ENCODE measurements around the gene PLN. TPM values are rescaled to one million over a fixed set of nuclear protein-coding genes. Genes with fewer than 3 reads are reported as not detected.
A peak's percentile ranks its signal among the peaks of the same experiment; 100 is the strongest.

Gene PLN
- total RNA-seq, 1 donor from 2014 or later = not detected

GRCh38 chr6:118546880-118547218, 1.2 kb upstream of the PLN start:
- no peak for DNase-seq (ENCODE audit: low read depth)
- Histone ChIP-seq H3K27me3 (ENCODE audit: control insufficient read depth, insufficient read depth, low read length) (no peaks in the 10 kb centered on the region), H3K36me3 (ENCODE audit: control insufficient read depth, insufficient read depth, low read length) (no peaks in the 10 kb centered on the region), H3K4me3 (ENCODE audit: low read depth, low read length) (no peak overlapping the region)
- TF ChIP-seq CTCF (IDR thresholded peaks at IDR 0.05; ENCODE audit: insufficient read depth, low read length, poor library complexity, severe bottlenecking) = no peak

GRCh38 chr6:118548613-118549012, 517 bp downstream of the PLN start:
- TF ChIP-seq CTCF (IDR thresholded peaks at IDR 0.05; ENCODE audit: insufficient read depth, low read length, poor library complexity, severe bottlenecking) = no peak
- H3K4me3 ChIP-seq (ENCODE audit: low read depth, low read length) = no peak overlapping the region
- no peak for DNase-seq (ENCODE audit: low read depth)
- no peaks in the 10 kb centered on the region for H3K27me3 ChIP-seq (ENCODE audit: control insufficient read depth, insufficient read depth, low read length)
- no peaks in the 10 kb centered on the region for H3K36me3 ChIP-seq (ENCODE audit: control insufficient read depth, insufficient read depth, low read length)

- DNase-seq (ENCODE audit: low read depth) = no peak
- Histone ChIP-seq H3K4me3 (ENCODE audit: low read depth, low read length) (no peak overlapping the region), H3K27me3 (ENCODE audit: control insufficient read depth, insufficient read depth, low read length) (no peaks in the 10 kb centered on the region), H3K36me3 (ENCODE audit: control insufficient read depth, insufficient read depth, low read length) (no peaks in the 10 kb centered on the region)
- peak; percentile 60 for TF ChIP-seq CTCF (IDR thresholded peaks at IDR 0.05; ENCODE audit: insufficient read depth, low read length, poor library complexity, severe bottlenecking)
Measured at GRCh38 chr6:118551063-118552053, 3.3 kb downstream of the PLN start.

- no peaks in the 10 kb centered on the region for H3K27me3 ChIP-seq (ENCODE audit: control insufficient read depth, insufficient read depth, low read length)
- no peak for DNase-seq (ENCODE audit: low read depth)
- no peak overlapping the region for H3K4me3 ChIP-seq (ENCODE audit: low read depth, low read length)
- no peak for TF ChIP-seq CTCF (IDR thresholded peaks at IDR 0.05; ENCODE audit: insufficient read depth, low read length, poor library complexity, severe bottlenecking)
- no peaks in the 10 kb centered on the region for H3K36me3 ChIP-seq (ENCODE audit: control insufficient read depth, insufficient read depth, low read length)
Measured at GRCh38 chr6:118553132-118553531, 5.0 kb downstream of the PLN start.

- no peaks in the 10 kb centered on the region for H3K36me3 ChIP-seq (ENCODE audit: control insufficient read depth, insufficient read depth, low read length)
- no peak for TF ChIP-seq CTCF (IDR thresholded peaks at IDR 0.05; ENCODE audit: insufficient read depth, low read length, poor library complexity, severe bottlenecking)
- DNase-seq (ENCODE audit: low read depth) = no peak
- no peaks in the 10 kb centered on the region for H3K27me3 ChIP-seq (ENCODE audit: control insufficient read depth, insufficient read depth, low read length)
- no peak overlapping the region for H3K4me3 ChIP-seq (ENCODE audit: low read depth, low read length)
Measured at GRCh38 chr6:118554698-118555097, 6.6 kb downstream of the PLN start.

All from kidney epithelial cell (primary cell).